Thyroid gland (tissue), 4 donors: ENCODE results near the gene KRT76. TPM values are rescaled to one million over a fixed set of nuclear protein-coding genes. Genes with fewer than 3 reads are reported as not detected.

Experiments
- DNase-seq, 2 donors: peaks; one replicate each; pipeline ENCODE4 v3.0.0-alpha.2; 2019
- H3K27ac ChIP-seq, 3 donors: fragments of 200-600 bp; sonication (generic); 1 replicate in 2 of 3; 2 replicates in 1 of 3; pipeline ENCODE4 v1.5.1; 2016 to 2019; ENCODE audit warnings: mild to moderate bottlenecking in 1 of 3, moderate library complexity in 1 of 3
- H3K27me3 ChIP-seq: fragments of 200-600 bp; sonication (generic); one replicate; pipeline ENCODE4 v1.5.1; 2019
- H3K36me3 ChIP-seq, 2 donors: fragments of 200-600 bp; sonication (generic); one replicate each; pipeline ENCODE4 v1.5.1; 2016 to 2019
- H3K4me1 ChIP-seq, 2 donors: fragments of 200-600 bp; sonication (generic); one replicate each; pipeline ENCODE4 v1.5.1; 2017 to 2019
- H3K4me3 ChIP-seq, 3 donors: fragments of 200-600 bp; sonication (generic); replicated peaks in 1 of 3; 1 replicate in 2 of 3; 2 replicates in 1 of 3; pipeline ENCODE4 v1.5.1; 2016; ENCODE audit warnings: mild to moderate bottlenecking in 1 of 3
- H3K9me3 ChIP-seq: fragments of 200-600 bp; sonication (generic); one replicate; pipeline ENCODE4 v1.5.1; 2017
- CTCF ChIP-seq, 6 experiments: fragments of 200-600 bp in 3 of 6; fragments of 450-650 bp in 3 of 6; sonication (generic) in 3 of 6; IDR thresholded peaks; one replicate each; pipeline ENCODE4 v1.5.1; 2016 to 2019; ENCODE audit warnings: antibody characterized with exemption in 6 of 6, mild to moderate bottlenecking in 2 of 6, inconsistent platforms in 1 of 6, moderate library complexity in 1 of 6
- POLR2A ChIP-seq, 2 donors: fragments of 450-650 bp; IDR thresholded peaks; one replicate each; pipeline ENCODE4 v1.6.1; 2017; ENCODE audit warnings: antibody characterized with exemption in 2 of 2, mild to moderate bottlenecking in 2 of 2, moderate library complexity in 1 of 2
- WGBS, 2 donors: methylation state at CpG; one replicate each; pipeline ENCODE4 v1.1.5; 2017; 5-methylcytosine and 5-hydroxymethylcytosine counted together
- intact Hi-C: fragments of 100-400 bp; cut with DNase I; formaldehyde crosslinking; loops from one replicate; pipeline ENCODE4 v1.15.1; 2023
- total RNA-seq, 4 donors: library from RNA; depleted of rRNA; stranded (reverse); fragments of >200 nt; gene quantifications; one replicate each; pipeline ENCODE4 v1.2.3, GENCODE V29; 2016

Gene KRT76
- total RNA-seq, 4 donors from 2014 or later = not detected

GRCh38 chr12:52778833-52779232 is 1.7 kb upstream of the KRT76 start:
- Histone ChIP-seq H3K9me3 (no peaks in the 10 kb centered on the region), H3K36me3 (no peaks in the 10 kb centered on the region), H3K27ac (no peak overlapping the region), H3K4me1 (peaks cover 6 to 9% of the 10 kb centered on the region in 2 donors), H3K27me3 (no peaks in the 10 kb centered on the region), H3K4me3 (no peak overlapping the region)
- no peak for DNase-seq
- WGBS, 2 donors = 92 to 100% methylated on average over 1 to 2 of the region's 2 CpGs
- intact Hi-C loops = loop anchor here (10.0 kb wide), 1 partner anchor 66 kb away; the partner anchor contains the start of gene KRT78
- TF ChIP-seq CTCF (IDR thresholded peaks at IDR 0.05) = no peak
- TF ChIP-seq POLR2A (IDR thresholded peaks at IDR 0.05) = no peak

GRCh38 chr12:52777566-52777965 is 421 bp upstream of the KRT76 start:
- DNase-seq = no peak
- Histone ChIP-seq H3K4me1 (peaks cover 6 to 9% of the 10 kb centered on the region in 2 donors), H3K36me3 (no peaks in the 10 kb centered on the region), H3K9me3 (no peaks in the 10 kb centered on the region), H3K4me3 (no peak overlapping the region), H3K27ac (no peak overlapping the region), H3K27me3 (no peaks in the 10 kb centered on the region)
- TF ChIP-seq POLR2A (IDR thresholded peaks at IDR 0.05) (no peak), CTCF (IDR thresholded peaks at IDR 0.05) (no peak)
- intact Hi-C loops = loop anchor here (10.0 kb wide), 1 partner anchor 67 kb away; the partner anchor contains the start of gene KRT78
- WGBS, 2 donors = 78 to 92% methylated on average over 4 of the region's 4 CpGs

GRCh38 chr12:52776435-52776834 is 710 bp downstream of the KRT76 start:
- no peaks in the 10 kb centered on the region for H3K36me3 ChIP-seq
- H3K9me3 ChIP-seq = no peaks in the 10 kb centered on the region
- peaks cover 6 to 9% of the 10 kb centered on the region in 2 donors for H3K4me1 ChIP-seq
- WGBS, 2 donors = 83 to 90% methylated on average over 5 of the region's 5 CpGs
- no peaks in the 10 kb centered on the region for H3K27me3 ChIP-seq
- H3K4me3 ChIP-seq = no peak overlapping the region
- no peak for DNase-seq
- TF ChIP-seq CTCF (IDR thresholded peaks at IDR 0.05) (no peak), POLR2A (IDR thresholded peaks at IDR 0.05) (no peak)
- no peak overlapping the region for H3K27ac ChIP-seq
- intact Hi-C loops = loop anchor here (10.0 kb wide), 1 partner anchor 68 kb away; the partner anchor contains the start of gene KRT78

- TF ChIP-seq POLR2A (IDR thresholded peaks at IDR 0.05) (no peak), CTCF (IDR thresholded peaks at IDR 0.05) (no peak)
- H3K27me3 ChIP-seq = no peaks in the 10 kb centered on the region
- no peak overlapping the region for H3K27ac ChIP-seq
- no peak overlapping the region for H3K4me3 ChIP-seq
- intact Hi-C loops = loop anchor here (10.0 kb wide), 1 partner anchor 70 kb away; the partner anchor contains the start of gene KRT78
- WGBS, 2 donors = 47 to 56% methylated on average over 8 of the region's 8 CpGs
- H3K36me3 ChIP-seq = no peaks in the 10 kb centered on the region
- DNase-seq = peak; percentile 61 to 73
- peaks cover 6 to 9% of the 10 kb centered on the region in 2 donors for H3K4me1 ChIP-seq
- no peaks in the 10 kb centered on the region for H3K9me3 ChIP-seq
Measured at GRCh38 chr12:52774629-52775250, 2.4 kb downstream of the KRT76 start.

- H3K27me3 ChIP-seq = no peaks in the 10 kb centered on the region
- no peak overlapping the region for H3K4me3 ChIP-seq
- peaks cover 6 to 9% of the 10 kb centered on the region in 2 donors for H3K4me1 ChIP-seq
- intact Hi-C loops = loop anchor here (10.0 kb wide), 1 partner anchor 72 kb away; the partner anchor contains the start of gene KRT78
- no peaks in the 10 kb centered on the region for H3K36me3 ChIP-seq
- no peak overlapping the region for H3K27ac ChIP-seq
- 72 to 84% methylated on average over 3 of the region's 3 CpGs for WGBS, 2 donors
- TF ChIP-seq CTCF (IDR thresholded peaks at IDR 0.05) (no peak), POLR2A (IDR thresholded peaks at IDR 0.05) (no peak)
- no peaks in the 10 kb centered on the region for H3K9me3 ChIP-seq
- DNase-seq = no peak
Measured at GRCh38 chr12:52772772-52773171, 4.4 kb downstream of the KRT76 start.
